SIG-M5 treated with dmso at 0.1 percent for 504 hours (cell line): ENCODE results near the gene CDKN2D.

ENCODE experiments used
- DNase-seq: peaks from one replicate; lab custom pipeline; 2025; ENCODE audit not compliant: unreplicated experiment; lab: John Stamatoyannopoulos, UW

Gene CDKN2D

GRCh38 chr19:10568826-10569651 lies at the start of gene CDKN2D:
Gene CDKN2D, minus strand, starts transcription at chr19:10568979. Its CDS starts 326 bp downstream, at chr19:10568653.
- peak; percentile 97 for DNase-seq

GRCh38 chr19:10617409-10618121 lies 48.8 kb upstream of the CDKN2D start:
- peak; percentile 40 for DNase-seq

GRCh38 chr19:10615429-10616023 lies 46.7 kb upstream of the CDKN2D start:
- no peak for DNase-seq

GRCh38 chr19:10612499-10613119 lies 43.8 kb upstream of the CDKN2D start:
- no peak for DNase-seq

GRCh38 chr19:10611907-10612306 lies 43.1 kb upstream of the CDKN2D start:
- no peak for DNase-seq

GRCh38 chr19:10604460-10604980 lies 35.7 kb upstream of the CDKN2D start:
- peak; percentile 14 for DNase-seq

- DNase-seq: peak; percentile 89
Observed at GRCh38 chr19:10603873-10604459, 35.2 kb upstream of the CDKN2D start.

- DNase-seq: peak; percentile 28
Observed at GRCh38 chr19:10603084-10603872, 34.5 kb upstream of the CDKN2D start.

- peak; percentile 65 for DNase-seq
Observed at GRCh38 chr19:10602330-10603083, 33.7 kb upstream of the CDKN2D start.

- DNase-seq: no peak
Observed at GRCh38 chr19:10601999-10602329, 33.2 kb upstream of the CDKN2D start.

GRCh38 chr19:10600149-10600548 lies 31.4 kb upstream of the CDKN2D start:
- DNase-seq: no peak

GRCh38 chr19:10593820-10594637 lies 25.2 kb upstream of the CDKN2D start:
- DNase-seq: no peak

- no peak for DNase-seq
Observed at GRCh38 chr19:10593148-10593547, 24.4 kb upstream of the CDKN2D start.

- DNase-seq: no peak
Observed at GRCh38 chr19:10587839-10588150, 19.0 kb upstream of the CDKN2D start.

GRCh38 chr19:10587022-10587838 lies 18.5 kb upstream of the CDKN2D start, which contains the start of gene AP1M2:
Gene AP1M2, minus strand, starts transcription at chr19:10587312. Its CDS starts 81 bp downstream, at chr19:10587231.
- DNase-seq: peak; percentile 13

GRCh38 chr19:10586396-10586795 lies 17.6 kb upstream of the CDKN2D start:
- no peak for DNase-seq

GRCh38 chr19:10583036-10583776 lies 14.4 kb upstream of the CDKN2D start:
- no peak for DNase-seq
